Non-pigmented ciliary epithelial cell (primary cell): ENCODE data around the gene CCDC30.
A peak's percentile ranks its signal among the peaks of the same experiment; 100 is the strongest.
"Not testable (repeated sequence)": the region's sequence is repeated elsewhere in the genome, so short reads cannot be mapped to it uniquely, and the experiment has no call there.

ENCODE experiments used
- DNase-seq: peaks from one replicate; pipeline ENCODE4 v3.0.0-alpha.2; 2010; ENCODE audit warnings: low read depth

CCDC30 gene

DNA sequence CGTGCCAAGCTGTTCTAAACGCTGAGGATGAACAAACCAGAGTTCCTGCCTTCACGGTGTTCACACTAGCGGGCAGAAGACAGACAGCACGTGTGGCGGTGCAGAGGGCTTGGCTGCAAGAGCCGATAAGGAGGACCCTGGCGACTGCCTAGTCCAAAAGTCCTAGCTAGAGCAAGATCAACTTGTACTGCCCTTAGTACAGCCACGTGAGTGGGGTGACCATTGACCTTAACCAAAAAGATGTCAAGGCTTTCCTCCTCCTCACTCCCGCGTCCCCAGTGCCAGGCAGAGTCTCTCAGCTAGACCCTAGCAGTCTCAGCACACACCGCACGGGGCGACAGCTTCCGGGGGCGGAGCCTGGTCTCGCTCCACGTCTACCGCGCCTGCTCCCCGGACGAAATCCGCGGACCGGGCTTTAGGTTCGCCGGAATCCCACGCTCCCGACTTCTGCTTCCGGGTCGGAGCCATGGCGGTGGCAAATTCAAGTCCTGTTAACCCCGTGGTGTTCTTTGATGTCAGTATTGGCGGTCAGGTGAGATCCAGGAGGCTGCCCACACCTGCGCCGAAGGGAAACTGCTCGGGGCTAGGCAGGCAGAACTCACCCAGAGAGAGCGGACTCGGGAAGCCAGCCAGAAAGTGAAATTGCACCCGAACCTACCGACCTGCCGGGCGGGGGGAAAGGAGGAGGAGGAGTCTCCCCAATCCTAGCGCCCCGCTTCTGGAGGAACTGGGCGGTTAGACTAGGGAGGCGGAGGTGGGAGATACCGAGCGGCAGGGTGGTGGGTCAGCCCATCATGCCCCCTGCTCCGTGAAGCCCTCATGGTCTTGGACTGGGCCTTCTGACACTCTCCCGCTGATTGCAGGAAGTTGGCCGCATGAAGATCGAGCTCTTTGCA lies 195.1 kb downstream of the CCDC30 start, which contains the start of gene PPIH:
Gene PPIH, plus strand, starts transcription at position 443 of the 896 bp plus-strand sequence. Its CDS starts 24 bp downstream, at position 467.
- DNase-seq = peak; percentile 57

DNA sequence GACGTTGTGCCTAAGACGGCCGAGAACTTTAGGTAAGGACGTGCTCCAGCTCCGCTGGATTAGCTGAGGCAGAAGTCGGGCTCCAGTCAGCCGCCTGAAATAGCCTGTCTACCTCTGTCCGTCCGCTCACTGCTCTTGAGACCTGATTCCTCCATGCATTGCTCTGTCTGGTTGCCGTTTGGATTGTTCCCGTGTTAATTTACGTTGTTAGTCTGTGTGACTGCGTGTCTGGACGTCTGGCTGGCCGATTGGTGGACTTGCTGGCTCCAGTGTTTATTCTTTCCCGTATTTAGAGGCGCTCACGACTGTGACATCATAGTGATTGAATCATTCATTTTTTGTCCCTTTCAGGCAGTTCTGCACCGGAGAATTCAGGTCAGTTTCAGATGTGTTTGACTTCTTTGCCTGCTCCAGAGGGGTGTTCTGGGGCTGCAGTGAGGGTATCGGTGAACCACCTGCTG lies 195.8 kb downstream of the CCDC30 start:
- no peak for DNase-seq

DNA sequence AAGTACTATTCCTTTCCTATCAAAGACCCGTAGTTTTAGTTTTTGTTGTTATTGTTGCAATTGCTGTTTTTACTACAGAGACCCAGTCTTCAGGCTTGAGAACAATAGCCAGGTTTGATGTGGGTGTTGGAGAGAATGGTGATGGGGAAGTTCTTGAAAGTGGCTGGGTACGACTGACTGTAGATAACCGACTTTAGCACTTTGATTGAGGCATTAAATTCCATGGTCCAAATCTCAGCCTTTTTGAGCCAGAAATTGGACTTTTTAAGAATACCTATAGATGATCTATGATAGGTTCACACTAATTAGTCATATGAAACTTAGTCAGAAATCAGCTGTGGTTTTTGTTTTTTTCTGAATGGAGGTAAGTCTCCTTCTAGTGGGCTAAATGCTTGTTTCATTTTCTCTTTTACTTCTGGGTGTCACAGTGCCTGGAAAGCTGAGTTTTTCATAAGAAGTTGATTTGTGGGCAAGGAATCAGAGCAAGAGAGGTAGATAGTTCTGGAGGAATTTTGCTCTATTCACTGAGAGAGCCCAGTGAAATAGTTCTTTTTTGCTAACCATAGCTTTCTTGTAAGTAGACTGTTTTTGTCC lies 197.9 kb downstream of the CCDC30 start:
- no peak for DNase-seq

DNA sequence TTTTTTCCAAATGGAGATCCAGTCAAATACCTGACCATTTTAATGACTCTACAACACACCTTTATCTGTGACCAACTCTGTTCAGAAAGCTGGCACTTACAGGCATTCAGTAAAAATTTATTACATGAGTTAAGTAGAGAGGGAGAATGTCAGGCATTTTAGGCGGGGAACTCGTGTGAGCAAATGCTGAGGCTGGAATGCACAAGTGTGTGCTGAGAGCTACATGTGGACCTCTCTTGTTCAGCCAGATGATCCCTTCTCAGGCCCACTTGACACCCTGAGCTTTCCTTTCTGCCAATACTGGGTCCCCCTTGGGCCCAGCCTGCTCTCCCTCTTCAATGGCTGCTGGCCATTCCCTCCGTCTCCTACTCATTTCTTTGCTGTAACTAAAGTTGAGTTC lies 206.8 kb downstream of the CCDC30 start:
- no peak for DNase-seq

DNA sequence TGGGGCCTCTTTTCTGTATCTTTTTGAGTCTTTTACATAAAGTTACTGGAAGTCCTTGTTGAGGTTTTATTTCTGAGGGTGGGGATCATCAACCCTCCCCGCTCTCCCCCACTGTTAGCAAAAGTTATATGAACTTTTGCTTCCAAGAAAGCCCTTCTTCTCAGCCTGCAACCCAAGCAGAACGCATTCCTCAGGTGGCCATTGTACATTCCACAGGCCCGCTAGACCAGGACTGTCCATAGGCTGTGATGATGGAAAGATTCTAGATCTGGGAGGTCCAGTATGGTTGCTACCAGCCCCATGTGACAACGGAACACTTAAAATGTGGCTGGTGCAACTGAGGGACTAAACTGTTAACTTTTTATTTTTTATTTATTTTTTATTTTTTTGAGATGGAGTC lies 207.3 kb downstream of the CCDC30 start:
- DNase-seq = no peak

DNA sequence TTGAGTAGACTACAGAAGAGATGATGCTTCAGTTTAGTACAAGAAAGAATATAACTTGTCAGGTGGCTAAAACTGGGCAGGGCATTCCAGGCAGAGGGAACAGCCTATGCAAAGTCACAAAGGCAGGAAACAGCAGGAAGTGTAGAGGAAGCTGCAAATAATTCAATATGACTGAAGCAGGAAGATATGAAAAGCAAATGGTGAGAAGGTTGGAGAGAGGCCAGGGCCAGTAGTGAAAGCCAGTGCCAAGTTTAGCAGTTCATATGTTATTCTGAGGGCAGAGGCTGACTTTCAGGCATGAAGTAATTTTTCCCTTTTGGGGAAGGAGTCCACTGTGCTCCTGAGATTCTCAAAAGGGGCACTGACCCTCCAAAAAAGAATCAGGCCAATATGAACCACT lies 211.1 kb downstream of the CCDC30 start:
- DNase-seq = no peak

DNA sequence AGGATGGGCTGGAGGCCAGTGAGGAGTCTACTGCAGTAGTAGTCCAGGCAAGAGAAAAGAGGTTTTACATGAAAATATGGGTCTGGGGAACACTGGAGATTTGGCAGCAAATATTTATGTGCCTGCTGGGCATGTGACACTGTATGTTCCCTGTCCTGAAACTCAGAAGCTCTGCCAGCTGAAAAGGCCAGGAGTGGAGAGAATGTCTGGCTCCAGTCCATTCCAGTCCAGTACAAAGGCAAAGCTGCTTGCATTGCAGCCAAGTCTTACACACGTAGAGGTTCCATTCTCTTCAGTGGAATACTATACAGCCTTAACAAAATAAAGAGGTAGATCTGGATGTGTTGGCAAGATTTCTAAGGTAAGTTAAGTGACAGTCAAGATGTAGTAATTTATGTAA lies 211.6 kb downstream of the CCDC30 start:
- DNase-seq = no peak

DNA sequence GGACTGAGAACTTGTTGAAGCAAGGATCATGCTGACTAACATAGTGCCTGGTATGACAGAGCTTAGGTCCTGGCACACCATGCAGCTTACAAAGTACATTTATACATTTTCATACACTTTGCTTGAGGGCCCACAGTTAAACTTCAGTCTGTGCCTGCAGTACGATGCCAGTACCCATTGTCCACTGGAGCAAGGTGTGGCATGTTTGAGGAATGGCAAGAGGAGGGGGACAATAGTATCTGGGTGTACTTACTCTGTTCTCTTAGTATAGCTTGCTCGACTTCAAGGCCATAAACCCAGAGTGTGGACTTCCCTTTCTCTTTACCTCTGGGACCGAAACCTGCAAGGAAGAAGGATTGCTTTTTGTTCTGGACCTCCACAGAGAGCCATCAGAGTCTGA lies 212.4 kb downstream of the CCDC30 start:
- DNase-seq = no peak

DNA sequence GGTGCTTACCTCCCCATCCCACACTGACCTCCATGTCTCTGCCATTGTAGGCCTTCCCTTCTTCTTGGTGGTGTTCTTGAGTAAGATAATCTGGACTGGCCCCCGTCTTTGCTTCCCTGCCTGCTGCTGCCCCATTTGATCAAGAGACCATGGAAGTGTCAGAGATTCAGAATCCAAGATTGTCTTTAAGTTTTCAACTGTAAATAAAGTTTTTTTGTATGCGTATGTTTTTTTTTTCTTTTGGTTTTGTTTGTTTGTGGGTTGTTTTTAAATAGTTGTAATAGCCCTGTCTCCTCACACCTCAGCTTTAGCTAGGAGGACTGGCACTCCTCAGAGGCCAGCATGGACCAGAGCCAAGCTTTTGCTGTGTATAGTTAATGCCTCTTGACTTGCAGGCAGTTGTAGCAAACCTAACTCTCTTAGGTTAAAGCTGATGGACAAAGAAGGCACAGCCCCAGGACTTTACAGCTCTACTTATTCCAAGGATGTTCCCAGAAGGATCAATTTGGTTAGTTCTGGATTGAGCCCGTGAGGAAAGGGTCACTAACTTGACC lies 213.5 kb downstream of the CCDC30 start:
- DNase-seq = no peak

DNA sequence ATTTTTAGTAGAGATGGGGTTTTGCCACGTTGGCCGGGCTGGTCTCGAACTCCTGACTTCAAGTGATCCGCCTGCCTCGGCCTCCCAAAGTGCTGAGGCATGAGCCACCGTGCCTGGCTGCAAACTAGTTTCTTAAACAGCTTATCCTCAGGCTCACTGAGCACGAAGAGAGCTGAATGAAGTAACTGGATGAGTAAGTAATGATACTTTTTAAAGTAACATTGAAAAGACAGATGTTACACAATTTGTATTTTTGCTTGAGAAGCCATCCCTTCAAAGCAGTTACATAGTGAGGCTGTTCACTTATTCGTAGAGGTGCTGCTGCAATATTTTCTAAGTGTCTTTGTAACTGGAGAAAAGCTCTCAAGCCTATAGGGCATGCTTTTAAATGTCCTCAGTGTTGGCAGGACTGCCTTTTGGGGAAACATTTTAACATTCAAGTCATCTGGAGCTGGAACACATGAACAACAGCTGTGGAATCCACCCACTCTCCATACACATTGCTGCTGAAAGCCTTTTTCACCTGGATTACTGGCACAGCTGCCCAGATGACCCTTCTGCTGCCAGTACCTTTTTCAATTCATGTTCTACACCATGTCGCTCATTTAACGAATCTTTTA lies 216.4 kb downstream of the CCDC30 start:
- no peak for DNase-seq

DNA sequence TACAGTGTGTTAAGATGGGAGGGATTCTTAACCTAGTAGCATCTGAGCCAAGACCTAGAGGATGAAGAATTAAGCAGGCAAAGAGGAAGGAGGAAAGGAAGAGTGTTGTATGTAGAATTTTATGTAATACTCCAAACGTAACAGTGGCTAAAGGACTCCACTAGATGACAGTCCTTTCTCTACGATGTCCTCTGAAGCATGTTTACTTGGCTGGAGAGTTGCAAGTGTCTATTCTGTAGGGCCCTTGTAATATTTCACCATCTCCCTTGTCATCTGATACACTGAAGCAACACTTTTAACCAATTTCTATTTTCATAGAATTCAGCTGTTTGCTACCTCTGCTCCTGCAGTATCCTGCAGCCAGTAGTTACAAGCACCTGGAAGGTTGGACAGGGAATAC lies 217.0 kb downstream of the CCDC30 start:
- DNase-seq = no peak

DNA sequence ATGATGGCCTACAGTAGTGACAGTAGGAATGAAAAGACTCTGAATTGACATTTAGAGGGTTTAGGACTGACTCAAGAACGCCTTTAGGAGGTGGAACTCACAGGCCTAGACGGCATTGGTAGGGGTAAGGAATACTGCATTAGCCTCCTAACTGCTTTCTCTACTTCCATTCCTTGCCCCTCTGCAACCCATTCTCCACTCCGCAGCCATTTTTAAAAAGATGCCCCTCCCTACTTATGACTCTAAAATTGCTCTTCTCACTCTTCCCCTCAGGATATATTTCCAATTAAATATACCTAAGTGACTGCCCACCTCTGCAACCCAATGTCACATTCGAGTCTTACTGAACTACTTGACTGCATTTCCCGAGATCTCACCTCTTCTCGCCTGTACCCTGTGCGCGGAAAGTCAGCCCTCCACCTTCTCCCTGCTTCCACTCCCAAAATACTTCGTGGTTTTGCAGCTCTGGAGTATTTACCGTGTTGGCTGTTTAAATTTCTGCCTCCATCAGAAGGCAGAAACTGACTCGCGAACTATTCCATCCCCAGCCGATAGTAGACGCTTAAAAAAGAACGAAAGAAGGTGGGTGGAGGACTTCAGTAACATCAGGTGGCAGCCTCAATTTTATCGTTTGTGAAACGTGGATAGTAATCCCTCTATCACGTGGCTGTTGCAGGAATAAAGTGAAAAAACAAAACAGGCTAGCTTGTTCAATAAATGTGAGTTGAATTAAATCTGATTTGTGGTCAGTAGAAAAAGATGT lies 218.0 kb downstream of the CCDC30 start:
- no peak for DNase-seq

DNA sequence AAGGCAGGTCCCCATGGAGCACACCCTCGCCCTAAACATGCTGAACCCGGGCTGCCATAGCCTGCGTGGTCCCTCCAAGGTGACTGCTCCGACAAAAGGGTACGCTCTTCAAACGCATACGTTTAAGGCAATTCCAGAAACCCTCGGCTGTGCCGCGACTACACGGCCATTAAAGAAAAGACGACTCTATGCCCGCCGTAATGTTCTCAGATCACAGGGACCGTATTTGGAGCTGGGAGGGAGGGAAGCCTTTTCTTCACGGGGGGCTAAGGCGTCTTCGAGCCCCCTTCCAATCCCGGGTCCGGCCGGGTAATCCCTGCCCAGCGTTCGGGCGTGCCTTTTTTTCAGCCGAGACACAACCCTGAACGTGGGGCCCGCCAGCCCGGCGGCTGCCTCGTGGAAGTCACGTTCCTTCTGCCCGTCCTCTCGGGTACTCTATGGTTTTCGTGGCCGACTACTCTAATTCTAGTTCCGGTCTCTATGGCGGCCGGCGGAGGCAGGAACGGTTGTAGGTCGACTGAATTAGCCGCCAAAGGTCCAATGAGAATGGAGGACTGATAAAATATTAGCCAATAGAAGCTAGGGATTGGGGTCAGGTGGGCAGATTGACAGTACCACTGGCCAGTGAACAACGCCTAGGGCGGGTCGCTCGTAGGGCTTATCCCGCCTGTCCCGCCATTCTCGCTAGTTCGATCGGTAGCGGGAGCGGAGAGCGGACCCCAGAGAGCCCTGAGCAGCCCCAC lies 218.8 kb downstream of the CCDC30 start, which contains the start of gene YBX1:
Gene YBX1, plus strand, starts transcription at position 678 of the 743 bp plus-strand sequence. CDS start 148 bp downstream, outside the sequence.
- peak; percentile 97 for DNase-seq

DNA sequence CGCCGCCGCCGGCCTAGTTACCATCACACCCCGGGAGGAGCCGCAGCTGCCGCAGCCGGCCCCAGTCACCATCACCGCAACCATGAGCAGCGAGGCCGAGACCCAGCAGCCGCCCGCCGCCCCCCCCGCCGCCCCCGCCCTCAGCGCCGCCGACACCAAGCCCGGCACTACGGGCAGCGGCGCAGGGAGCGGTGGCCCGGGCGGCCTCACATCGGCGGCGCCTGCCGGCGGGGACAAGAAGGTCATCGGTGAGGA lies 219.3 kb downstream of the CCDC30 start:
- not testable (repeated sequence) for DNase-seq

DNA sequence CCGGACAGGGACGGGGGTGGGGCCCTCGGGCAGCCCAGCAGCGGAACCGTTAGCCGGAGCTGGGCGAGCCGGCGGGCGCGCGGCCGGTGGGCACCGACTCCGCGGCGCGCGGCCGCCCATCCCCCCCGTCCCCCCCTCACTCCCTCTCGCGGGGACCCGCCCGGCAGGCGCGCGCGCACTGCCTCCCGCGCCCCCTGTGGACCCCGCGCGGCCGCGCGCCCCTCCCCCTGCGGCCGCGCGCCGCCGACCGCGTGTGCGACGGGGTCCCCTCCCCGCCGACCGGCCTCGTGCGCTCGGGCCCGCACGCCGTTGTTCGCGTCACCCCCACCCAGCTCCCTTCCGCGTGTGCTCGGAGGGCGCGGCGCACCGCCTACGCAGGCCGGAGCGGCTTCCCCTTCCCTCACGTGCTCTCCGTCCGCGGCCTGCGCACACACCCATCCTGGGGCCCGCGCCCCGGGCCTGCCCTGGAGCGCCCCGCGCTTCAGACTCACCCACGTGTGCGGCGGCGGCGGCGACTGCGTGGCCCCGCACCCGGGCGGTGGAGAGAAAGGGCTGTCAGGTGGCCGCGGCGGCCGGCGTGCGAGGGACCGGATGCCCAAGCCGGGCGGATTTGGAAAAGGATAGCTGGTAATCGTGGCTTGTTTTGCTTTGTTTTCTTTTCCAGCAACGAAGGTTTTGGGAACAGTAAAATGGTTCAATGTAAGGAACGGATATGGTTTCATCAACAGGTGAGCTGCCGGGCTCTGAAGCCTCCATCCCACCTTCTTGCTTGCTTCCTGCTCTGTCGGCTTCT lies 219.8 kb downstream of the CCDC30 start:
- no peak for DNase-seq

DNA sequence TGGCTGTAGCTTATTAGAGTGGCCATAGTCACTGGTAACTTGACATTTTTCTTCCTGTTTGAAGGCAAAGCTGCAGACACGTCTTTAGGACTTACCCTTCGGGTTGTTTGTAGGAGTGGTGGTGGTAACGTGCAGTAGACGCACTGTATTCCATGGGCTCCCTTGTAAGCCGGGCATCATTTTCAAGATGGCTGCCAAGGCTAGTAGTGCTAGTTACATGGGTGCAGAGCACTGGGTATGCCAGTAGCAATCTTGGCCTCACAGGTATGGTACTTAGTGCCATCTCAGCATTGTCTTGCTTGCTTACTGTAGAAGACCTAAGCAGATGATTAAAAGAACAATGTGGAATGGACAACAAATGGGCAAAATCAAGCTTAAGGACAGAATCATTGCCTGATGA lies 221.1 kb downstream of the CCDC30 start:
- DNase-seq = no peak

DNA sequence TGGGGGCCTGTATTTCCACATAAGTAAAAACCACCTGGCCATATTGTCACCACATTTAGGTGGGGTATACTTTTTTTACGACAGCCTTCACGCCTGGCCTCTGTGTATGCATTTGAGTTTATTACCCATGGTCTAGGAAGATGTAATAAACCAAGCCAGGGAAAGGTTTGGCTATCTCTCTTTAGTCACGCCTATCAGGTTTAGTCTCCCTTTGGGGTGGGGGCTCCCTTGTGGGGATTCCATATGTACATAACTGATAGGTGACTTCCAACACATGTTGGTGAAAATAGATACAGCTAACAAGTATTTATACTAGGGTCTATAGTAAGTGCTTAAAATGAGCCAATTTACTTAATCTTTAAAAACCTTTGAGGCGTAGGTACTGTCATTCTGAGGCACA lies 223.3 kb downstream of the CCDC30 start:
- DNase-seq = no peak

DNA sequence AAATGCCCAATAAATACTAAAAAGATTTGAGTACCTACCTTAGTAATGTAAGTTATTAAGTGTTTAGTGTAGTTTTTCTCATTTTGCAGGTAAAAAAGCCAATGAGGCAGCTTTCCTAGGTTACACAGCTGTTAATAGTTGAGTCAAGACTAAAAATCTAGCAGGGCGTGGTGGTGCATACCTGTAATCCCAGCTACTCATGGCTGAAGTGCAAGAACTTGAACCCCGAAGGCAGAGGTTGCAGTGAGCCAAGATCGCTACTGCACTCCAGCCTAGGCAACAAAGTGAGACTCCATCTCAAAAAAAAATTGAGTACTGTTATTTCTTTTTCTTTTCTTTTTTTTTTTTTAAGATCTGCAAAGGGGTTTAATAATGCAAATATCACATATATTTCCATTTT lies 226.8 kb downstream of the CCDC30 start:
- no peak for DNase-seq

DNA sequence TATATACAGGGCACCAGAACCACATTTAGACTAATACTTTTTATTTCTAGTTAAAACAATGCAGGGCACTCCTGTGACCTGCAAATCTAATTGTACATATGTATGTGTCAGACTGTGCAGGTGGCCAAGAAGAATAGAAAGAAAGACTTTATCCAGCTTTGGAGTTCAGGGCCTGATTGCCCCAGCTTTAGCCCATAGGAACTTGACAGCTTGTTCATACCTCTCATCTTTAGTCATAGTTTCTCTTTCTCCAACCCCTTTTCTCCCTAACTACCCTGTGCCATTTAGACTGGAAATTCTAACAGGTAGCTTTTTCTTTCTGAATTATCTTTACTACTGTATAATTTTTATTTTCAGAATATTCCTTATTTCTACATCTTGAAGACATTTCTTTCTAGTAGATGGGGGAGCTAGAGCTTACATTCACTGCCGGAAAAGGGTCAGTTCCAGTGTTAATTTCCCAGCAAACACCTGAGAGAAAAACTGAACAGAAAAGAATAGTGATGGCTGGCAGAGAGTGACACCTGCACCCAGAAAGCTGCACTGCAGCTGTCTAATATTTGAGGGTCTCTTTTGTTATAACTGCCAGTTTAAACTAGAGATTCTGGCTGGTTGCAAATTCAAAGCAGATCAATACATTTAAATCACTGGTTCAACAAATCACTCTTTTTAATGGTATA lies 227.5 kb downstream of the CCDC30 start:
- no peak for DNase-seq

DNA sequence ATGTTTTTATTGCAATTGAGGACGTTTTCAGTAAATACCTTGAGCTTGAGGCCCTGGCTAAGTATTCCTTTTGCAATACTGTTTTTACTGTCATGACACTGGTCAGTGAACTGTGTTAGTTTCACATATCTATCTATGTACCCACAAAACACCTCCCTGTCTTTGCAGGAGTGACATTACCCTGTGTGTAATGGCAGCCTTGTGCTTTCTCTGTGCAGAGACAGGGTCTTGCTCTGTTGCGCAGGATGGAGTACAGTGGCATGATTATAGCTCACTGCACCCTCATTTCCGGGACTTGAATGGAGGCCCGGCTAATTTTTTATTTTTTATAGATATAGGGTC lies 228.0 kb downstream of the CCDC30 start:
- DNase-seq = no peak
